Urinary bladder (tissue), 4 donors: ENCODE data around the gene CEACAM21. TPM values are rescaled to one million over a fixed set of nuclear protein-coding genes. Genes with fewer than 3 reads are reported as not detected.

ENCODE experiments used
- DNase-seq: peaks from one replicate; pipeline ENCODE4 v3.0.0-alpha.2; 2015; ENCODE audit errors: extremely low spot score
- H3K27ac ChIP-seq: one replicate; pipeline ENCODE4 v1.5.1; 2013; ENCODE audit warnings: low read depth, mild to moderate bottlenecking, moderate library complexity
- H3K36me3 ChIP-seq: one replicate; pipeline ENCODE4 v1.6.1; 2013; ENCODE audit warnings: mild to moderate bottlenecking, moderate library complexity; ENCODE audit not compliant: insufficient read depth
- H3K4me1 ChIP-seq: one replicate; pipeline ENCODE4 v1.6.1; 2013; ENCODE audit warnings: mild to moderate bottlenecking, moderate library complexity; ENCODE audit not compliant: insufficient read depth
- H3K4me3 ChIP-seq: one replicate; pipeline ENCODE4 v1.5.1; 2013; ENCODE audit warnings: low read depth, low read length
- WGBS: extraction: QIAGEN DNeasy Blood & Tissue Kit; methylation state at CpG from one replicate; pipeline ENCODE4 v1.1.7; 2013; 5-methylcytosine and 5-hydroxymethylcytosine counted together
- polyA plus RNA-seq: library from polyadenylated mRNA; stranded (reverse); fragments of 200-250 nt; gene quantifications from one replicate; pipeline ENCODE4 v1.2.3, GENCODE V29; 2013
- total RNA-seq: library from RNA; depleted of rRNA; stranded (reverse); fragments of >200 nt; gene quantifications from one replicate; pipeline ENCODE4 v1.2.3, GENCODE V29; 2014
- donor health status: healthy with polysubstance abuse.
- donor health status: healthy.

The CEACAM21 gene
- total and polyA plus RNA-seq, 2 donors = 0.90 to 2.1 TPM

DNA sequence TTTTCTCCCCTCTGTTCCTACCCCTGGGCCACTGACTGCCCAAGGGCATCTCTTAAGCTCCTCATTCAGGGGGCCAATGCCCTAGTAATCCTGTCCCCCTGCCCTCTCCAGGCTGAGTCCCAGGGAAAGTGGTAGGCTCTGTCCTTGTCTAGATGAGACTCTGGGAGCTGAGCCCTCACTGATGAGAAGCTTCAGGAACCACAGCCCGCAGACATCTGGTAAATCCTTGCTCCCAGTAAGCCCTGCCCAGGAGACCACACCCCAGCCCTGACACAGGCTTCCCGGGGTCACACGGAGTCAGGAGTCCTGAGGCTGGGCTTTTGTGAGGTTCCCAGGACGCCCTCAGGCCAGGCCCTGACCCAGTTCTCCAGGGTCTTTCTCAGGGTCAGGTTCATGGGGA lies 49.0 kb downstream of the CEACAM21 start:
- Histone ChIP-seq H3K27ac (no peak overlapping the region), H3K4me1 (no peaks in the 10 kb centered on the region), H3K4me3 (no peak overlapping the region), H3K36me3 (no peaks in the 10 kb centered on the region)
- WGBS = 51% methylated on average over 4 of the region's 4 CpGs
- DNase-seq = no peak

- no peak for DNase-seq
- H3K36me3 ChIP-seq = no peaks in the 10 kb centered on the region
- H3K4me1 ChIP-seq = no peaks in the 10 kb centered on the region
- H3K27ac ChIP-seq = no peak overlapping the region
- H3K4me3 ChIP-seq = no peak overlapping the region
- 57% methylated on average over 3 of the region's 3 CpGs for WGBS
These were observed 50.3 kb downstream of the CEACAM21 start for GRCh38 chr19:41626278-41626677.

DNA sequence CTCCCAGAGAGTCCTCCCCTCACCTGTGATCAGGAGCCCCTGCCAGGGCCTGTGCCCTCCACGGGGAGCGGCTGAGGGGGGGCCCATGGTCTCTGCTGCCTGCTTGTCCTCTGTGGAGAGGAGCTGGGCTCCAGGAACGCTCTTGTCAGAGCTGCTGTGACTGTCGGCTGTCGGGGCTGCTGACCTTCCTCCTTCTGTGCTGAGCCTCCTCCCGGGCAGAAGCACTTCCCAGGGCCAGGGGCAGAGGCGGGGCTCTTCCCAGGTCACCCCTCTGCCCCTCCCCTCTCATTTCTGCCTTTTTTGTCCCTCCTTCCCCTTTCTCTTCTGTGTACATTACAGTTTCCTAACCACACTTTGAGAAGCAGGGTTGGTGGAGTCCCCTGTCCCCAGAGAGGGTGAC lies 50.9 kb downstream of the CEACAM21 start, which contains the start of gene CEACAM4:
Gene CEACAM4 (minus strand): TSS at position 198 of the 400 bp plus-strand sequence. CDS start 111 bp downstream, at position 87.
- H3K36me3 ChIP-seq = no peaks in the 10 kb centered on the region
- no peak within 1 kb of the TSS for H3K27ac ChIP-seq
- WGBS = 31% methylated on average over 7 of the region's 7 CpGs
- H3K4me3 ChIP-seq = no peak within 1 kb of the TSS
- no peak for DNase-seq
- no peaks in the 10 kb centered on the region for H3K4me1 ChIP-seq

DNA sequence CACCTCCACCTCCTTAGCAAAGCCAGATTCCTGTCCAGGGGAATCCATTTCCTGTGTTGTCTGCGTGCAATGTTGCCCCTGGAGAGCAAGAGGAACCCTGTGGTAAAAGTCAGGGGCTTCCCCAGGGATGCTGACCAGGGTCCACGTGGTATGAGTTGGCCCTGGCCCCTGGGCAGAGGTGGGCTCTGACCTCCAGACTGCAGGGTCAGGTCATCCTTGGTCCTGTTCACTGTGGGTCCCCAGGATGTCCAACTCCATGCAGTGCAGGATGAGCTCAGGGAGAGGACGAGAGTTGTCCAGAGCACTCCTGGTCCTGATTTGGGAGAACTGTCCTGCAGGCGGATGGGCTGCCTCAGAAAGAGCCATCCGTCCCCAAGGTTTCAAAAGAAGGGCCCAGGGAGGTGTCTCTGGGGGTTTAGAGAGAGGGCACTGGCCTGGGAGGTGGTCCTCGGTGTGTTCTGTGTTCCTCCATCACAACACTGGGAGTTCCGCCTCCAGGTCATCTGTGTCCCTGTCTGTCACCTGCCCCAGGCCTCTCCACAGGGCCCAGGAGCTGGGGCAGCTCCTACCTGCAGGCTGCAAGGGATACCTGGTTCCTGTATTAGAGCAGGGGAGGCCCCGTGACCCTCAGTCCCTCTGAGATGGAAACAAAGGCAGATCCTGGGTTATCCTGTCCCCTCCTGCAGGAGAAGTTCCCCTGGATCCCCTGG lies 52.2 kb downstream of the CEACAM21 start:
- WGBS = 65% methylated on average over 8 of the region's 8 CpGs
- no peak overlapping the region for H3K27ac ChIP-seq
- DNase-seq = no peak
- no peaks in the 10 kb centered on the region for H3K4me1 ChIP-seq
- no peak overlapping the region for H3K4me3 ChIP-seq
- no peaks in the 10 kb centered on the region for H3K36me3 ChIP-seq

Other genes starting within 250 kb of the CEACAM21 start
- gene TGFB1, start 222.2 kb upstream of the CEACAM21 start, total RNA-seq = 9.2 TPM
- 58.9 TPM for gene TGFB1, start 222.2 kb upstream of the CEACAM21 start, polyA plus RNA-seq
- 1.9 TPM for gene B9D2, start 212.0 kb upstream of the CEACAM21 start, total RNA-seq
- 10.0 TPM for gene B9D2, start 212.0 kb upstream of the CEACAM21 start, polyA plus RNA-seq
- 6.6 TPM for gene TMEM91, start 199.6 kb upstream of the CEACAM21 start, total RNA-seq
- gene TMEM91, start 199.6 kb upstream of the CEACAM21 start, polyA plus RNA-seq = 36.2 TPM
- 11.2 TPM for gene EXOSC5, start 178.8 kb upstream of the CEACAM21 start, total RNA-seq
- 31.0 TPM for gene EXOSC5, start 178.8 kb upstream of the CEACAM21 start, polyA plus RNA-seq
- gene BCKDHA, start 178.3 kb upstream of the CEACAM21 start, total RNA-seq = 25.8 TPM
- 47.0 TPM for gene BCKDHA, start 178.3 kb upstream of the CEACAM21 start, polyA plus RNA-seq
- 0.69 TPM for gene B3GNT8, start 148.8 kb upstream of the CEACAM21 start, total RNA-seq
- gene B3GNT8, start 148.8 kb upstream of the CEACAM21 start, polyA plus RNA-seq = 4.5 TPM
- 15.2 TPM for gene DMAC2, start 136.3 kb upstream of the CEACAM21 start, total RNA-seq
- gene DMAC2, start 136.3 kb upstream of the CEACAM21 start, polyA plus RNA-seq = 77.4 TPM
- gene ERICH4, start 133.0 kb upstream of the CEACAM21 start, total RNA-seq = not detected
- not detected for gene ERICH4, start 133.0 kb upstream of the CEACAM21 start, polyA plus RNA-seq
- gene CEACAM4, start 50.9 kb downstream of the CEACAM21 start, total RNA-seq = not detected
- gene CEACAM4, start 50.9 kb downstream of the CEACAM21 start, polyA plus RNA-seq = 1.6 TPM
- not detected for gene CEACAM7, start 112.1 kb downstream of the CEACAM21 start, total RNA-seq
- gene CEACAM7, start 112.1 kb downstream of the CEACAM21 start, polyA plus RNA-seq = not detected
- gene CEACAM5, start 132.5 kb downstream of the CEACAM21 start, total RNA-seq = not detected
- gene CEACAM5, start 132.5 kb downstream of the CEACAM21 start, polyA plus RNA-seq = not detected
- 2.2 TPM for gene CEACAM6, start 179.4 kb downstream of the CEACAM21 start, total RNA-seq
- gene CEACAM6, start 179.4 kb downstream of the CEACAM21 start, polyA plus RNA-seq = not detected
- not detected for gene CEACAM3, start 220.4 kb downstream of the CEACAM21 start, total RNA-seq
- not detected for gene CEACAM3, start 220.4 kb downstream of the CEACAM21 start, polyA plus RNA-seq